Stimulated activated CD4-positive, alpha-beta T cell treated with anti-CD3 and anti-CD28 coated beads, Interleukin-15, amount 100 ng/mL, for 48 hours (primary cell): ENCODE measurements around the gene COL8A2.

Source experiments
- DNase-seq, 2 donors: peaks; one replicate each; pipeline ENCODE4 v3.0.0-alpha.2; 2020; ENCODE audit warnings: low read depth in 2 of 2

COL8A2 gene

GRCh38 chr1:36137226-36137625, 12.2 kb upstream of the COL8A2 start:
- no peak for DNase-seq

GRCh38 chr1:36136535-36136934, 11.5 kb upstream of the COL8A2 start:
- no peak for DNase-seq

- DNase-seq = no peak
These were observed 10.8 kb upstream of the COL8A2 start for GRCh38 chr1:36135796-36136195.

GRCh38 chr1:36135330-36135667, 10.3 kb upstream of the COL8A2 start:
- DNase-seq = no peak

- DNase-seq = no peak
These were observed 9.7 kb upstream of the COL8A2 start for GRCh38 chr1:36134505-36135329.

GRCh38 chr1:36134031-36134430, 9.0 kb upstream of the COL8A2 start:
- no peak for DNase-seq

- no peak for DNase-seq
These were observed 8.5 kb upstream of the COL8A2 start for GRCh38 chr1:36133484-36133883.

- DNase-seq = no peak
These were observed 7.0 kb upstream of the COL8A2 start for GRCh38 chr1:36132029-36132428.

GRCh38 chr1:36128905-36129206, 3.8 kb upstream of the COL8A2 start:
- DNase-seq = no peak

- no peak for DNase-seq
These were observed 3.3 kb upstream of the COL8A2 start for GRCh38 chr1:36128126-36128904.

- DNase-seq = no peak
These were observed 1.9 kb upstream of the COL8A2 start for GRCh38 chr1:36126797-36127500.

GRCh38 chr1:36126005-36126716, 1.1 kb upstream of the COL8A2 start:
- DNase-seq = no peak

GRCh38 chr1:36124404-36125128, 456 bp downstream of the COL8A2 start:
- DNase-seq = no peak

GRCh38 chr1:36123356-36123755, 1.7 kb downstream of the COL8A2 start:
- no peak for DNase-seq

- DNase-seq = no peak
These were observed 2.7 kb downstream of the COL8A2 start for GRCh38 chr1:36122062-36123030.

- no peak for DNase-seq
These were observed 5.6 kb downstream of the COL8A2 start for GRCh38 chr1:36119456-36119855.

- no peak for DNase-seq
These were observed 6.4 kb downstream of the COL8A2 start for GRCh38 chr1:36118447-36119204.

GRCh38 chr1:36116901-36117300, 8.1 kb downstream of the COL8A2 start:
- DNase-seq = no peak

- DNase-seq = no peak
These were observed 9.1 kb downstream of the COL8A2 start for GRCh38 chr1:36115931-36116330.
